GM12865 (cell line): ENCODE data around the gene AHCYL1.
A peak's percentile ranks its signal among the peaks of the same experiment; 100 is the strongest.

ENCODE experiments used
- DNase-seq: peaks from one replicate; pipeline ENCODE4 v3.0.0; 2010; ENCODE audit warnings: low read depth
- H3K4me3 ChIP-seq: 2 replicates; pipeline ENCODE4 v1.5.1; 2011; ENCODE audit warnings: mild to moderate bottlenecking, low read depth, low read length, control low read depth
- CTCF ChIP-seq: IDR thresholded peaks from 2 replicates; pipeline ENCODE4 v1.5.1; 2011; ENCODE audit warnings: low read length, control low read depth, low read depth, inconsistent platforms; ENCODE audit not compliant: insufficient read depth; ENCODE audit errors: missing control alignments

AHCYL1 gene

GRCh38 chr1:109995536-109995935 is 11.0 kb downstream of the AHCYL1 start:
- no peak overlapping the region for H3K4me3 ChIP-seq
- DNase-seq = no peak
- TF ChIP-seq CTCF = no peak

GRCh38 chr1:109996476-109996875 is 11.9 kb downstream of the AHCYL1 start:
- no peak overlapping the region for H3K4me3 ChIP-seq
- DNase-seq = no peak
- no peak for TF ChIP-seq CTCF

GRCh38 chr1:109997204-109997866 is 12.8 kb downstream of the AHCYL1 start:
- no peak for TF ChIP-seq CTCF
- H3K4me3 ChIP-seq = no peak overlapping the region
- no peak for DNase-seq

DNA sequence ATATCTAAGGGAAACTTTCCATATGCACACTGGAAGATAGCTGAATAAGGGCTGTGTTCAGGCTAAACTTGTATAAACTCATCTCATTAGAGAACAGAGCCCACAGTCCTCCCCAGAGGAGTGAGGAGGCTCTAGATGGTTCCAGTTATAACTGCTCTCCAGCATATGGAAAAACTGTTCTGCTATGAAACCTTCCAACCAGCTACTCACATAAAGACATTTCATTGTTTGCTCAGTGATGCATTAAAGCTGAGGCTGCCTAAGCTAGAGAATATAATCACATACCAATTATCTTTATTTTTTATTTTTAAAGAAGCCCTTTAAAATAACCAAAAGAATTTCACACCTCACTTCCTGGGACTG is 13.3 kb downstream of the AHCYL1 start:
- no peak for DNase-seq
- TF ChIP-seq CTCF = no peak
- H3K4me3 ChIP-seq = no peak overlapping the region

DNA sequence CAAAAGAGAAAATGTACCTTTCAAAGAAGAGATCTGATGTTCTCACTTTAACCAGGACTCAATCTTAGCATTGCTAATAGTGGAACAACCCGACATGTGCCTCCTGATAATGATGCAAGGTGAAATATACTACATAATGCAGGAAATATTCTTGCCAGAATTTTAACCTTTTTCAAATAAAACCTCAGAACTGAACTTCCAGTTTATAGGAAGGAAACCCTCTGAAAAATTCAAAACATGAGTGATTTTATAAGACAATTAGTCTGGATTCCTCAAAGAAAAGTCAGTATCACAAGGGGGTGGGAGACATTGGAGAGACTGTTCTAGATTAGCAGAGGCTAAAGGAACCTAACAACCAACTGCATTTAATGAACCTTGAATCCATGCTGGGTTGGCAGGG is 18.1 kb downstream of the AHCYL1 start:
- no peak for TF ChIP-seq CTCF

DNA sequence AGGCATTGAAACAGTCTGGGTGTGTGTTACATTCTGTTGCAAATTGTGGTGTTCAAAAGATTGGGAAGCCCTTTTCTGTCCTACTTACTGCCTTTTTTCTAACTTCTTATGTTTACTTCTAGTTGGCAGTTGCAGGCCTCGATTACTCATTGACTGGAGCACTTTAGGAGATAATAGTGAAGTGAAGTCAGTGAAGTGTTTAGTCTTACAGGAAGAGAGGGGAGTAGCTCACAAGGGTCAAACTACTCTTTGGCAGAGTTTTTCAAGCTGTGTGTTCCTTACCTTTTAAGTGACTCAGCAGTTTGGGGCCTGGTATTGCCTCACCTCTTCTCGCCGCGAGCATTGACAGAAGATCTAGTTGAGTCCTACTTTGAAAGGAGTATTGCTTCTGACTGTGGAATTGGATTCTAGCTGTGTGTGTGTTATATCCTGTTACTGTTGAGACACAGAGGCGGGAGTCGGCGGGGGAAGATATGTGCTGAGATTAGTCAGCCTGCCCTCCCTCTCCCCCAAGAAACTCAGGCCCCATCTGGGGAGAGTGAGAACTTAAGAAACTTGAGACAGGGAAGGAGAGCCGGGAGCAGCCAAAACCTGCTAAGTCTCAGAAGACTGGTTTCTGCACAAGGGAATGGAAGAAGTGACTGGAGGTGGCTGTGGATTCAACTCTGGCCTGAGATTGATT is 19.3 kb downstream of the AHCYL1 start:
- TF ChIP-seq CTCF = no peak
- H3K4me3 ChIP-seq = no peak overlapping the region
- peak; percentile 84 for DNase-seq

More for the DNA sequence above, 18.1 kb downstream of the AHCYL1 start:
- H3K4me3 ChIP-seq = no peak overlapping the region
- no peak for DNase-seq

GRCh38 chr1:110004583-110004982 is 20.0 kb downstream of the AHCYL1 start:
- TF ChIP-seq CTCF = no peak
- no peak overlapping the region for H3K4me3 ChIP-seq
- DNase-seq = no peak
